CD8-positive, alpha-beta memory T cell (primary cell): Measurements from ENCODE around the gene MFAP3L. TPM values are rescaled to one million over a fixed set of nuclear protein-coding genes. Genes with fewer than 3 reads are reported as not detected.

ENCODE experiments used
- CTCF ChIA-PET: fragments of 350-600 bp; sonication (Branson Sonifier 250); formaldehyde crosslinking; loops from one replicate; lab custom pipeline; 2021; ENCODE audit warnings: antibody characterized with exemption; lab: Charles Lee
- POLR2A ChIA-PET: fragments of 350-600 bp; sonication (Branson Sonifier 250); formaldehyde crosslinking; loops from one replicate; lab custom pipeline; 2021; ENCODE audit warnings: antibody characterized with exemption; lab: Charles Lee
- DNase-seq, 5 donors: peaks; one replicate each; pipeline versions ENCODE4 v3.0.0 to v3.0.0-alpha.2; 2020 to 2022; ENCODE audit warnings: mixed read lengths in 1 of 5
- H3K27ac ChIP-seq: one replicate; pipeline ENCODE4 v1.7.0; 2013; ENCODE audit warnings: low read depth, mild to moderate bottlenecking, low read length, moderate library complexity
- H3K27me3 ChIP-seq: 2 replicates; pipeline ENCODE4 v1.7.0; 2013; ENCODE audit warnings: low read length, mild to moderate bottlenecking; ENCODE audit not compliant: insufficient read depth, poor library complexity, severe bottlenecking
- H3K36me3 ChIP-seq: 2 replicates; pipeline ENCODE4 v1.7.0; 2013; ENCODE audit warnings: mild to moderate bottlenecking, low read length, moderate library complexity; ENCODE audit not compliant: insufficient read depth
- H3K4me1 ChIP-seq: 2 replicates; pipeline ENCODE4 v1.7.0; 2013; ENCODE audit warnings: mild to moderate bottlenecking, low read length, moderate library complexity; ENCODE audit not compliant: insufficient read depth
- H3K4me3 ChIP-seq: 2 replicates; pipeline ENCODE4 v1.7.0; 2013; ENCODE audit warnings: mild to moderate bottlenecking, low read length
- H3K9me3 ChIP-seq: 2 replicates; pipeline ENCODE4 v1.7.0; 2013; ENCODE audit warnings: mild to moderate bottlenecking, low read length
- H3K27ac Mint-ChIP-seq, 8 donors: one replicate each; pipeline ENCODE4 v1.8.0; 2020 to 2021; ENCODE audit warnings: mixed read lengths in 8 of 8, mild to moderate bottlenecking in 6 of 8, inconsistent platforms in 3 of 8, moderate library complexity in 3 of 8
- H3K27me3 Mint-ChIP-seq, 2 donors: one replicate each; pipeline ENCODE4 v1.8.0; 2020 to 2021; ENCODE audit warnings: mixed read lengths in 2 of 2, mild to moderate bottlenecking in 1 of 2, moderate library complexity in 1 of 2
- H3K36me3 Mint-ChIP-seq, 3 donors: one replicate each; pipeline ENCODE4 v1.8.0; 2020 to 2021; ENCODE audit warnings: mixed read lengths in 3 of 3, inconsistent platforms in 1 of 3, mild to moderate bottlenecking in 1 of 3
- H3K4me1 Mint-ChIP-seq, 3 donors: one replicate each; pipeline ENCODE4 v1.8.0; 2020 to 2021; ENCODE audit warnings: mixed read lengths in 3 of 3, inconsistent platforms in 1 of 3, mild to moderate bottlenecking in 1 of 3
- H3K4me3 Mint-ChIP-seq, 7 donors: one replicate each; pipeline ENCODE4 v1.8.0; 2020 to 2021; ENCODE audit warnings: mixed read lengths in 7 of 7, mild to moderate bottlenecking in 6 of 7, moderate library complexity in 4 of 7, inconsistent platforms in 2 of 7
- H3K9me3 Mint-ChIP-seq, 5 donors: one replicate each; pipeline ENCODE4 v1.8.0; 2020 to 2022; ENCODE audit warnings: mixed read lengths in 5 of 5, mild to moderate bottlenecking in 3 of 5, moderate library complexity in 2 of 5, inconsistent platforms in 1 of 5
- polyA plus RNA-seq: library from polyadenylated mRNA; unstranded; fragments of 300-500 nt; fragmentation: Illumina TruSeq; gene quantifications from one replicate; pipeline ENCODE4 v1.2.3, GENCODE V29; 2021
- total RNA-seq, 2 experiments: library from RNA; stranded (reverse); gene quantifications; one replicate each; pipeline ENCODE4 v1.2.3, GENCODE V29; 2021

The MFAP3L gene
- total and polyA plus RNA-seq, 3 experiments from 2014 or later: 0.10 to 3.3 (median 3.0) TPM

DNA sequence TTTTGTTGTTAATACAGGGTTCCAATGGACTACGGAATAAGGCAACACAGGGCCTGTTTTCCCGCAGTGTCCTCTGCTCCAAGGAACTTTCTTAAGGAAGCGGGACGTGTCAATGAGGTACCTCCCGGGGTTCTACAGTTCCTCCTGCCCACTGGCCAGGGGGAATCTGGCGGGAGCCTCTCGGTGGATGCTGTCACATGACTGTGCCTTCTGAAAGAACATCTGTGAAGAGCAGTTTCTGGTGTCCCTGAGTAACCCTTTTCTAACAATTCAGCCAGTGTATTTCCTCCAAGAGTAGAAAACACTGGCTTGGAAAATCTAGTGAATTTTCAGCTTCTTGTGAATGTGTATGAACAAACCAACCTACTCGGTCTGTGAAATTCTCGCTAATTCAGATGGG is 32.7 kb downstream of the MFAP3L start:
- no peak overlapping the region for H3K27ac Mint-ChIP-seq
- H3K9me3 ChIP-seq: no peaks in the 10 kb centered on the region
- H3K27me3 ChIP-seq: no peaks in the 10 kb centered on the region
- CTCF ChIA-PET: no interaction called here
- no peaks in the 10 kb centered on the region for H3K4me1 ChIP-seq
- POLR2A ChIA-PET: no interaction called here
- no peak overlapping the region for H3K4me3 ChIP-seq
- no peak overlapping the region for H3K4me3 Mint-ChIP-seq
- H3K27ac ChIP-seq: no peak overlapping the region
- H3K9me3 Mint-ChIP-seq: peaks cover 0 to 2% (median 0%) of the 10 kb centered on the region in 5 donors
- no peak for DNase-seq
- H3K36me3 ChIP-seq: no peaks in the 10 kb centered on the region
- peaks cover 5 to 10% of the 10 kb centered on the region in 2 donors for H3K27me3 Mint-ChIP-seq
- no peaks in the 10 kb centered on the region for H3K4me1 Mint-ChIP-seq
- peaks cover 1 to 10% (median 2%) of the 10 kb centered on the region in 3 donors for H3K36me3 Mint-ChIP-seq

GRCh38 chr4:169988252-169988651 is 37.9 kb downstream of the MFAP3L start:
- POLR2A ChIA-PET: no interaction called here
- no peaks in the 10 kb centered on the region for H3K36me3 ChIP-seq
- H3K4me1 ChIP-seq: no peaks in the 10 kb centered on the region
- H3K27me3 Mint-ChIP-seq: no peaks in the 10 kb centered on the region
- H3K9me3 Mint-ChIP-seq: peaks cover 0 to 2% (median 0%) of the 10 kb centered on the region in 5 donors
- H3K27me3 ChIP-seq: no peaks in the 10 kb centered on the region
- H3K9me3 ChIP-seq: no peaks in the 10 kb centered on the region
- H3K4me3 ChIP-seq: no peak overlapping the region
- no peak overlapping the region for H3K27ac ChIP-seq
- H3K27ac Mint-ChIP-seq: no peak overlapping the region
- no peak for DNase-seq
- peaks cover 0 to 11% (median 0%) of the 10 kb centered on the region in 3 donors for H3K4me1 Mint-ChIP-seq
- H3K36me3 Mint-ChIP-seq: peaks cover 1 to 7% (median 2%) of the 10 kb centered on the region in 3 donors
- H3K4me3 Mint-ChIP-seq: no peak overlapping the region
- CTCF ChIA-PET: no interaction called here

- Histone ChIP-seq H3K27ac (no peak overlapping the region), H3K9me3 (no peaks in the 10 kb centered on the region), H3K27me3 (no peaks in the 10 kb centered on the region), H3K36me3 (no peaks in the 10 kb centered on the region), H3K4me1 (no peaks in the 10 kb centered on the region), H3K4me3 (no peak overlapping the region)
- POLR2A ChIA-PET: no interaction called here
- Mint-ChIP-seq H3K27ac (peak overlapping the region in 1 of 8 donors; percentile 2), H3K4me3 (no peak overlapping the region), H3K27me3 (no peaks in the 10 kb centered on the region), H3K4me1 (peaks cover 0 to 11% (median 0%) of the 10 kb centered on the region in 3 donors), H3K36me3 (peaks cover 1 to 7% (median 2%) of the 10 kb centered on the region in 3 donors), H3K9me3 (peaks cover 0 to 2% (median 0%) of the 10 kb centered on the region in 5 donors)
- no peak for DNase-seq
- CTCF ChIA-PET: interaction anchor here (0.6 kb wide), 1 partner anchor 33 kb away, joined by 3 read pairs; no protein-coding TSS in a partner anchor
These were observed 38.6 kb downstream of the MFAP3L start for GRCh38 chr4:169987327-169988228.

GRCh38 chr4:169986369-169986768 is 39.8 kb downstream of the MFAP3L start:
- CTCF ChIA-PET: no interaction called here
- H3K27me3 Mint-ChIP-seq: peaks cover 0 to 7% of the 10 kb centered on the region in 2 donors
- POLR2A ChIA-PET: no interaction called here

DNA sequence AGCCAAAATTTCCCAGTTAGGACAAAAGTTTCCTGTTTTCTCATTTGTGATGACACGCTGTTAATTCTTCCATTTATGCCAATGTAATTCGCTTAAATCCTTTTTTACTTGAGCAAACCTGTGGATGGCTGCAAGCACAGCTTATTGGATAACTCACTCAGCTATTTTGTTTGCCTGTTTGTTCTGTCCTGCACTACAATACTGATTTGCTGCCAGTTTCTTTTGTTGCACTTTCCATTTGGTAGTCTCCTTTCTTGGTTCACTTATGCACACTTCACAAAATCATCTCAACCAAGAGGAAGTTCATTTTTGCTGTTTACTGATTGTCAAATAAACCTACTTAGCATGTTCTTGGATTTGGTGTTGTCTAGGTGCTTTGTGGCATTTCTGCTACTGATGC is 40.3 kb downstream of the MFAP3L start:
- H3K36me3 Mint-ChIP-seq: no peaks in the 10 kb centered on the region
- H3K27ac Mint-ChIP-seq: no peak overlapping the region
- no peaks in the 10 kb centered on the region for H3K36me3 ChIP-seq
- H3K27me3 Mint-ChIP-seq: peaks cover 2 to 11% of the 10 kb centered on the region in 2 donors
- no peak for DNase-seq
- H3K4me3 Mint-ChIP-seq: no peak overlapping the region
- H3K27ac ChIP-seq: no peak overlapping the region
- peaks cover 0 to 11% (median 0%) of the 10 kb centered on the region in 3 donors for H3K4me1 Mint-ChIP-seq
- H3K4me3 ChIP-seq: no peak overlapping the region
- CTCF ChIA-PET: no interaction called here
- no peaks in the 10 kb centered on the region for H3K9me3 Mint-ChIP-seq
- H3K27me3 ChIP-seq: no peaks in the 10 kb centered on the region
- no peaks in the 10 kb centered on the region for H3K9me3 ChIP-seq
- no peaks in the 10 kb centered on the region for H3K4me1 ChIP-seq
- POLR2A ChIA-PET: no interaction called here

More at GRCh38 chr4:169986369-169986768, 39.8 kb downstream of the MFAP3L start:
- Histone ChIP-seq H3K27me3 (no peaks in the 10 kb centered on the region), H3K9me3 (no peaks in the 10 kb centered on the region), H3K4me3 (no peak overlapping the region), H3K36me3 (no peaks in the 10 kb centered on the region), H3K27ac (no peak overlapping the region), H3K4me1 (no peaks in the 10 kb centered on the region)
- Mint-ChIP-seq H3K36me3 (no peaks in the 10 kb centered on the region), H3K9me3 (no peaks in the 10 kb centered on the region), H3K4me1 (peaks cover 0 to 11% (median 0%) of the 10 kb centered on the region in 3 donors), H3K4me3 (no peak overlapping the region), H3K27ac (no peak overlapping the region)
- no peak for DNase-seq

DNA sequence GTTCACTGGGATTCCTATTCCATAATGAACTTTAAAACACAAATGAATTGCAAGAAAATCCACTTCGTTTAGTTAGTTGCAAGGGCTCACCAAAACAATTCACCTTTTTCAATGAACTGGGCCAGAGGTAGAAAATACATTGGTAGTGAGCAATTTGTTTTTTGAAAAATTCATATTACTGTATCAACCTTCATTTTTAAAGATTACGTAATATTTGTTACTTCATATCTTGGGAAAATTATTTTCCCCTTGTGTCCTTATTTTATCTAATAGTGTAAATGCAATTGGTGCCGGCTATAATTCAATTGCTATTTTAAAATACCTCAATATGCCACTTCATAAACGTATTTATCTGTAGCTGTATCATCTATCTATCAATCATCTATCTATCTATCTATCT is 41.5 kb downstream of the MFAP3L start:
- H3K27ac Mint-ChIP-seq: no peak overlapping the region
- Histone ChIP-seq H3K36me3 (no peaks in the 10 kb centered on the region), H3K4me1 (no peaks in the 10 kb centered on the region), H3K27ac (no peak overlapping the region), H3K9me3 (no peaks in the 10 kb centered on the region), H3K4me3 (no peak overlapping the region), H3K27me3 (no peaks in the 10 kb centered on the region)
- ChIA-PET POLR2A (no interaction called here), CTCF (no interaction called here)
- no peak overlapping the region for H3K4me3 Mint-ChIP-seq
- no peak for DNase-seq
- H3K36me3 Mint-ChIP-seq: no peaks in the 10 kb centered on the region
- peaks cover 3 to 19% of the 10 kb centered on the region in 2 donors for H3K27me3 Mint-ChIP-seq
- no peaks in the 10 kb centered on the region for H3K9me3 Mint-ChIP-seq
- H3K4me1 Mint-ChIP-seq: peaks cover 0 to 11% (median 0%) of the 10 kb centered on the region in 3 donors

- CTCF ChIA-PET: no interaction called here
- H3K36me3 Mint-ChIP-seq: no peaks in the 10 kb centered on the region
- peaks cover 0 to 11% (median 0%) of the 10 kb centered on the region in 3 donors for H3K4me1 Mint-ChIP-seq
- no peak overlapping the region for H3K27ac Mint-ChIP-seq
- no peaks in the 10 kb centered on the region for H3K9me3 Mint-ChIP-seq
- Histone ChIP-seq H3K4me1 (no peaks in the 10 kb centered on the region), H3K27ac (no peak overlapping the region), H3K36me3 (no peaks in the 10 kb centered on the region), H3K4me3 (no peak overlapping the region), H3K27me3 (no peaks in the 10 kb centered on the region), H3K9me3 (no peaks in the 10 kb centered on the region)
- H3K4me3 Mint-ChIP-seq: no peak overlapping the region
- POLR2A ChIA-PET: no interaction called here
- H3K27me3 Mint-ChIP-seq: peaks cover 3 to 24% of the 10 kb centered on the region in 2 donors
- no peak for DNase-seq
These were observed 42.0 kb downstream of the MFAP3L start for GRCh38 chr4:169984173-169984572.

GRCh38 chr4:169976951-169977350 is 49.2 kb downstream of the MFAP3L start:
- Mint-ChIP-seq H3K27ac (no peak overlapping the region), H3K4me3 (no peak overlapping the region), H3K9me3 (no peaks in the 10 kb centered on the region), H3K4me1 (no peaks in the 10 kb centered on the region), H3K36me3 (peaks cover 0 to 2% (median 0%) of the 10 kb centered on the region in 3 donors), H3K27me3 (peaks cover 14 to 59% of the 10 kb centered on the region in 2 donors)
- H3K4me1 ChIP-seq: no peaks in the 10 kb centered on the region
- H3K4me3 ChIP-seq: no peak overlapping the region
- CTCF ChIA-PET: no interaction called here
- H3K27ac ChIP-seq: no peak overlapping the region
- H3K36me3 ChIP-seq: no peaks in the 10 kb centered on the region
- no peak for DNase-seq
- POLR2A ChIA-PET: no interaction called here
- no peaks in the 10 kb centered on the region for H3K27me3 ChIP-seq
- no peaks in the 10 kb centered on the region for H3K9me3 ChIP-seq
